A549 (cell line): ENCODE measurements around the gene COX10.

Experiments used
- BHLHE40 ChIP-seq: IDR thresholded peaks from 2 replicates; pipeline ENCODE4 v1.6.1; 2012; ENCODE audit warnings: low read depth, low read length, inconsistent platforms
- EP300 ChIP-seq, 2 experiments: fragments of >200 bp; sonication (Bioruptor Twin); formaldehyde crosslinking; IDR thresholded peaks; 2 replicates in 1 of 2; 3 replicates in 1 of 2; pipeline ENCODE4 v1.6.1; 2016 to 2017
- HOXA7 ChIP-seq: fragments of 250-450 bp; sonication (Bioruptor Pico); IDR thresholded peaks from 2 replicates; pipeline ENCODE4 v1.5.0; 2020; ENCODE audit warnings: mild to moderate bottlenecking, moderate library complexity
- JUN ChIP-seq, 2 experiments: fragments of >200 bp; sonication (Bioruptor Twin); formaldehyde crosslinking; IDR thresholded peaks; 2 replicates in 1 of 2; 3 replicates in 1 of 2; pipeline ENCODE4 v1.6.1; 2016 to 2017
- JUNB ChIP-seq: fragments of >200 bp; sonication (Bioruptor Twin); formaldehyde crosslinking; IDR thresholded peaks from 2 replicates; pipeline ENCODE4 v1.6.1; 2016
- MYC ChIP-seq: IDR thresholded peaks from 2 replicates; pipeline ENCODE4 v1.6.1; 2012; ENCODE audit warnings: mild to moderate bottlenecking, inconsistent platforms, low read length, improper control_type of control experiment, borderline replicate concordance
- NR3C1 ChIP-seq: fragments of >200 bp; sonication (Bioruptor Twin); formaldehyde crosslinking; IDR thresholded peaks from 3 replicates; pipeline ENCODE4 v1.6.1; 2017
- POLR2A ChIP-seq: IDR thresholded peaks from 2 replicates; pipeline ENCODE4 v1.6.1; 2012; ENCODE audit warnings: mild to moderate bottlenecking, low read length
- POLR2AphosphoS2 ChIP-seq: conservative IDR thresholded peaks from 2 replicates; pipeline ENCODE4 v1.6.1; 2012; ENCODE audit warnings: low read length, improper control_type of control experiment, inconsistent platforms
- RAD21 ChIP-seq, 2 experiments: fragments of >200 bp in 1 of 2; sonication (Bioruptor Twin) in 1 of 2; formaldehyde crosslinking in 1 of 2; IDR thresholded peaks in 1 of 2; conservative IDR thresholded peaks in 1 of 2; 2 replicates in 1 of 2; 3 replicates in 1 of 2; pipeline ENCODE4 v1.6.1; 2012 to 2018; ENCODE audit warnings: inconsistent platforms in 1 of 2
- REST ChIP-seq: fragments of 200-600 bp; sonication (generic); IDR thresholded peaks from 2 replicates; pipeline ENCODE4 v1.6.1; 2016; ENCODE audit warnings: antibody characterized with exemption, mild to moderate bottlenecking, moderate library complexity
- USF2 ChIP-seq: fragments of 450-650 bp; IDR thresholded peaks from 2 replicates; pipeline ENCODE4 v1.6.1; 2014; ENCODE audit warnings: antibody characterized with exemption
- TF ChIP-seq, protein P1 (sequence below): IDR thresholded peaks from 2 replicates; pipeline ENCODE4 v1.6.1; 2012
- TF ChIP-seq, protein P2 (sequence below): fragments of >200 bp; sonication (Bioruptor Twin); formaldehyde crosslinking; IDR thresholded peaks from 3 replicates; pipeline ENCODE4 v1.5.1; 2016

DNA sequence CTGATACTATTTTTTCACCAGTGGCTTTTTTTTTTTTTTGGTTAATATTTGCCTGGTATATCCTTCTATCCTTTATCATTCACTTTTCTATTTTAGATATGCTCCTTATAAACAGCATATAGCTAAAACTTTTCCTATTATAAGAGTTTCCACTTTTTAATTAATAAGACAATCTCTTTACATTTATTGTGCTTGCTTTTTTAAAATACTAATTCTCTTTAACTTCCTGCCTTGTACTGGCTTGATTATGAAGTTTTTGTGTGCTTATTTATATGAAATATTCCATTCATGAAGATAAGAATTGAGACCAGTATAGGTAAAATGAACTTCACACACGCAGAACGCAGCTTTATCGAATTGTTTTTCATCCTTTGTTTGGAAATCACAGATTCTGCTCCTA is 176.3 kb downstream of the COX10 start:
- TF ChIP-seq MYC (no peak), RAD21 (conservative IDR thresholded peaks at IDR 0.05 in 1 of 2, IDR thresholded peaks at IDR 0.05 in 1 of 2) (no peak), JUNB (no peak), POLR2AphosphoS2 (no peak), JUN (IDR thresholded peaks at IDR 0.05) (no peak), HOXA7 (no peak), BHLHE40 (no peak), POLR2A (no peak), EP300 (IDR thresholded peaks at IDR 0.05) (no peak), REST (no peak), NR3C1 (no peak), USF2 (no peak)
- TF ChIP-seq, protein P1, sequence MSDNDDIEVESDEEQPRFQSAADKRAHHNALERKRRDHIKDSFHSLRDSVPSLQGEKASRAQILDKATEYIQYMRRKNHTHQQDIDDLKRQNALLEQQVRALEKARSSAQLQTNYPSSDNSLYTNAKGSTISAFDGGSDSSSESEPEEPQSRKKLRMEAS = no peak
- TF ChIP-seq, protein P2, sequence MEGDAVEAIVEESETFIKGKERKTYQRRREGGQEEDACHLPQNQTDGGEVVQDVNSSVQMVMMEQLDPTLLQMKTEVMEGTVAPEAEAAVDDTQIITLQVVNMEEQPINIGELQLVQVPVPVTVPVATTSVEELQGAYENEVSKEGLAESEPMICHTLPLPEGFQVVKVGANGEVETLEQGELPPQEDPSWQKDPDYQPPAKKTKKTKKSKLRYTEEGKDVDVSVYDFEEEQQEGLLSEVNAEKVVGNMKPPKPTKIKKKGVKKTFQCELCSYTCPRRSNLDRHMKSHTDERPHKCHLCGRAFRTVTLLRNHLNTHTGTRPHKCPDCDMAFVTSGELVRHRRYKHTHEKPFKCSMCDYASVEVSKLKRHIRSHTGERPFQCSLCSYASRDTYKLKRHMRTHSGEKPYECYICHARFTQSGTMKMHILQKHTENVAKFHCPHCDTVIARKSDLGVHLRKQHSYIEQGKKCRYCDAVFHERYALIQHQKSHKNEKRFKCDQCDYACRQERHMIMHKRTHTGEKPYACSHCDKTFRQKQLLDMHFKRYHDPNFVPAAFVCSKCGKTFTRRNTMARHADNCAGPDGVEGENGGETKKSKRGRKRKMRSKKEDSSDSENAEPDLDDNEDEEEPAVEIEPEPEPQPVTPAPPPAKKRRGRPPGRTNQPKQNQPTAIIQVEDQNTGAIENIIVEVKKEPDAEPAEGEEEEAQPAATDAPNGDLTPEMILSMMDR = no peak
